Stimulated activated CD8-positive, alpha-beta memory T cell treated with anti-CD3 and anti-CD28 coated beads, Interleukin-4, amount 100 ng/mL, for 48 hours (primary cell): Measurements from ENCODE around the gene FKBP3.
"Not testable (repeated sequence)": the region's sequence is repeated elsewhere in the genome, so short reads cannot be mapped to it uniquely, and the experiment has no call there.

Experiments
- DNase-seq: peaks from one replicate; pipeline ENCODE4 v3.0.0-alpha.2; 2020

Gene FKBP3

DNA sequence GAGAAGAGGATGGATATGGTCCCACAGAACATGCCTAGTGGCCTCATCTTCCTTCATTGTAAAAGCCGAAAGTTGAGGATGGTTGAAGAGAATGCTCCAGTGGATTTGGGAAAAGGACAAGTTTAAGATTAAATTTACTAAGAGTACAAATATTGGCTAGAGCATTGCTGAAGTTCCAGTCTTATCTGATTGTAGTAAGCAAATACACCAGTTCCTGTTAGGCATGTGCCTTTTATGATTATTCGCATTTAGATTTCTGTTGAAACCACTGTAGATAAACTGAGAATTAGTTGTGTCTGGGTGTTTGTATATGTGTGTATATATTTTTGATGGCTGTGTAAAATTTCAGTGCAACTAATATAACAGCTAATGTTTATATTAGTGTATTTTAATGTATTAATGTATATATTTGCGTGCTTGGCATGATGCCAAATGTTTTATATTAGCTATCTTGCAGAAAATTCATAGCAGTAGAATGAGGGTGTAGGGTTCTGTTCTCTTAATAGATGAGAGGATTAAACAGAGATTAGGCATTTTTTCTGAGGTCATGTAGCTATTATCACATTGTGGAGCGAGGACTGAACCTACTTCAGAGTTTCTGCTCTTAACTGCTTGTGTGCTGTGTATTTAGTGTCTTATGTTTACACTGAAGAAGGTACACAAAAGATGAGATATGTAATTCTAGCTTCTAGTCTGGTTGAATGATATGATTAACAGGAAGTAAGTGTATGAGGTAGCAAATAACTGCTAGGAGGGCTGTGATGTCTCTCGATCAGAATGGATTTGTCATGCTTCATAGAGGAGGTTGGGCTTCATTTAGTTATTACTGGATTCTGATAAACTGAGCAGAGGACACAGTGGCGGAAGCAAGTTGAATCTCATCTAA is 21.1 kb downstream of the FKBP3 start:
- no peak for DNase-seq

GRCh38 chr14:45104561-45104960 is 29.7 kb downstream of the FKBP3 start:
- DNase-seq, result no peak

DNA sequence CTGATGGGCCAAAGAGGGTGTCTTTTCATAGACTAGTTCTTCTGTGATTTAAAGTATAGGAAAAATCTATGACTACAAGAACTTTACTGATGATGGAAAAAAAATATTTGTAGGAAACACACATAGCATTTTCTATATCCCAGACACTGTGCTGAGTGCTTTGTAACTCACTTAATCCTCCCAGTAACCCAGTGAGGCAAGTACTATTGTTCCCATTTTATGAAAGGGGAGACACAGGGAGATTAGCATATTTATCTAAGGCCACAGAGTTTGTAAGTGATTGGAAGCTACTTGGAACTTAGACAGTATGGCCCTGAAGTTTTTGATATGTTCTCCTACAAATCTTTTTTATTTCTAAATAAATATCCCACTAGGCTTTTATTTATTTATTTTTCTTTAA is 30.5 kb downstream of the FKBP3 start:
- no peak for DNase-seq

- no peak for DNase-seq
Measured at GRCh38 chr14:45096218-45096617, 38.1 kb downstream of the FKBP3 start.

DNA sequence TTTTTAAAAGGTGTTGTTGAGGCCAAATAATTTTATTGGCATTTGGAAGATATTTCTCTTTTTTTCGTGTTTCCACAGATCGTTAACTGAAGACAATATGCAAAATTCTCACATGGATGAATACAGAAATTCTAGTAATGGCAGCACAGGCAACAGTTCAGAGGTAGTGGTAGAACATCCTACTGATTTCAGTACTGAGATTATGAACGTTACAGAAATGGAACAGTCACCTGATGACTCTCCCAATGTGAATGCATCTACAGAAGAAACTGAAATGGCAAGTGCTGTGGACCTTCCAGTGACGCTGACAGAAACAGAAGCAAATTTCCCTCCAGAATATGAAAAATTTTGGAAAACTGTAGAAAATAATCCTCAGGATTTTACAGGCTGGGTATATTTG is 39.1 kb downstream of the FKBP3 start:
- DNase-seq, result no peak

GRCh38 chr14:45094275-45094674 is 40.0 kb downstream of the FKBP3 start:
- DNase-seq, result no peak

DNA sequence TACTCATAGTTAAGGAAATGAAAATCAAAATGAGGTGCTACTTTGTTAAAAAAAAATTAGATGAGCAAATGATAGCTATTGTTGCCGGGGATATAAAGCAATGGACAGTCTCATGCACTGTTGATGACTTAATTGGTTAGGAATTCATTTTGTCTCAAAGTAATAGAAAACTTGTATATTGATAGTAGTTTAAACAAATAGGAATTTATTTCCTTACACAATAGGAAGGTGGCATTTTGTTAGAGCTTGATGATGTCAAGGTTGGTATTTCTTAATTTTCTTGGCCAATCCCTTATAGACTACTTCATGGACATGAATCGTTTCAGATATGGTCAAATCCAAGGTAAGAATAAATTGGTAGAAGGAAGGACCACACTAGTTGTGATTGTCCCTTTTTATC is 42.6 kb downstream of the FKBP3 start:
- no peak for DNase-seq

- no peak for DNase-seq
Measured at GRCh38 chr14:45089813-45090212, 44.5 kb downstream of the FKBP3 start.

DNA sequence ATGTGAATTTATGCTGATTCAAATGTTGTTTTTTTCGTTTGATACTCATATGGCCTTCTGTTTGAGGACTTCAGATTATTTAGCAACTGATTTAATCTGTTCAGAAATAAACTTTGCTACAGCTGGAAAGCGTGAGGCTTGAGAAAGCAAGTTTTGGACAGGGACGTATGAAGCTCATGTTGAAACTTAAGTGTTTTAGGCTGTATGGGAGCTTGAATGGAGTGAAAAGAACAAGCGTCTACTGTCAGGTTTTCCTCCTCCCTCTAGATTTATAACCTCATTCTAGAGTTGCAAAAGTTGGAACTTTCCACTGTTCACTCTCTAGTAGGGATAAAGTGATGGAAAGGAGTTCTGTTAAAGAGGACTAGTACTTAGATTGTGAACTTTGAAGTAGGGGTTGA is 49.3 kb downstream of the FKBP3 start:
- DNase-seq, result no peak

DNA sequence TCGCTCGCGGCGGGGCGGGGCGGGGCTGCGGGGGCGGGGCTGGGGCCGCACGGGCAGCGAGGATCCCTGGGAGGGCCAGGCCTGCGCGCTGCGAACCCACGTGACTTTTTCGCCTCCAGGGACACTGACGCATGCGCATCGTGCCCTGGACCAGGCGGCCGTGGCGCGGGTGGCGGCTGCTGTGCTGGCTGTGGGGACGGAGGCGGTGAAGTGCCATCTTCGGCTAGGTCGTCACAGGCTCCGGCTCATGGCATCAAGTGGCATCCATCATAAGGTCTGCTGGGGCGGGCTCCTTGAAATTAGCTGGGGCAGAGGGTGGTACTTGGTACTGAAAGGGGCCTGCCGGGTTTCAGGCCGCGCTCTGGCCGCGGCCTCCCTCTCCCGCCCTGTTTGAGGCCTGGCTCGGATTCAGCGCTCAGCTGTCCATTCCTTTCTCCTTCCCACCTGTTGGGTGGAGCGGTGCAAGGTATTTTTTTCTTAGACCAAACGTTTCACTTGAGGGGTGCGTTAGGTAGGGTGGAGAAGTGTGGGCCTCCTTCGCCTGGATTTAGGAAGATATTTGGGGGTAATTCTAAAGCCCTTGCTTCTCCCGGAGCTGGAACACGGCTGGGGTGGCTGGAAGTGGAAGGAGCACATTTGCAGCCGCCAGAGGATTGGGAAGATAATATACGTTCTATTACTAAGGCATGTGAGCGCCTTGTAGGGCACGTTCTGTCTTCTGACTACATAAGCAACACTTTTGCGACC is 50.1 kb downstream of the FKBP3 start, which contains the start of gene PRPF39:
PRPF39 (plus strand) TSS at position 141 of the 747 bp plus-strand sequence. CDS start 11,124 bp downstream, outside the sequence.
- DNase-seq, result peak; percentile 96

DNA sequence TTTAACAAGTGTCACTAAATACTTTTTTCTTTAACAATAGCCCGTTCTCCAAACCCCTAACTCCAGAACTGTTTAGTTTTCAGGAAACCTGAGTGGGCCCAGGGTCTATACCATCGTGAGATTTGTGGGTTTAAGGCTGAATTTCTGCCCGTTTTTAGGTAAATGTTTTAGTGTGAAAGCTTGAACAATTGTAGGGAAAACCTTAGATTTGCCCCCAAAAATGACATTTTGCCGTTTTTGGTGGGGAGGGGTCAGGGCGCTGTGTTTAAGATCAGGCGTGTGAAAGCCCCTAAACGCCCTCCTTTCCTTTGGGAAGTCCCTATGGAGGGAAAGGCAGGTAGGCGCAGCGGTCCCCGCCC is 50.7 kb downstream of the FKBP3 start:
- DNase-seq, result no peak

- DNase-seq, result no peak
Measured at GRCh38 chr14:45082420-45082819, 51.9 kb downstream of the FKBP3 start.

GRCh38 chr14:45081096-45081495 is 53.2 kb downstream of the FKBP3 start:
- DNase-seq, result not testable (repeated sequence)

GRCh38 chr14:45080416-45080968 is 53.8 kb downstream of the FKBP3 start:
- DNase-seq, result not testable (repeated sequence)

DNA sequence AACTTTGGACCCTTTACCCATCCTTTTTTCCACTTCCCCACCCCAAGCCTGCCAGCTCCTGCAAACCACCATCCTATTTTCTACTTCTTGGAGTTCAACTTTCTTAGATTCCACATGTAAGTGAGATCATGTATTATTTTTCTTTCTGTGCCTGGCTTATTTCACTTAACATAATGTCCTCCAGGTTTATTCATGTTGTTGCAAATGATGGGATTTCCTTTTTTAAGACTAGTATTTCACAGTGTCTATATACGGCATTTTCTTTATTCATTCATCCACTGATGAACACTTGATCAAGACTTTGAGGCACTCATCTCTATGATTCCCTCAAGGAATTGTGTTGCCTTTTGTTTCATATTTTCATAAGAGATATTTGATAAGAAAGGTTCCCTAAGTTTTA is 56.0 kb downstream of the FKBP3 start:
- DNase-seq, result no peak

DNA sequence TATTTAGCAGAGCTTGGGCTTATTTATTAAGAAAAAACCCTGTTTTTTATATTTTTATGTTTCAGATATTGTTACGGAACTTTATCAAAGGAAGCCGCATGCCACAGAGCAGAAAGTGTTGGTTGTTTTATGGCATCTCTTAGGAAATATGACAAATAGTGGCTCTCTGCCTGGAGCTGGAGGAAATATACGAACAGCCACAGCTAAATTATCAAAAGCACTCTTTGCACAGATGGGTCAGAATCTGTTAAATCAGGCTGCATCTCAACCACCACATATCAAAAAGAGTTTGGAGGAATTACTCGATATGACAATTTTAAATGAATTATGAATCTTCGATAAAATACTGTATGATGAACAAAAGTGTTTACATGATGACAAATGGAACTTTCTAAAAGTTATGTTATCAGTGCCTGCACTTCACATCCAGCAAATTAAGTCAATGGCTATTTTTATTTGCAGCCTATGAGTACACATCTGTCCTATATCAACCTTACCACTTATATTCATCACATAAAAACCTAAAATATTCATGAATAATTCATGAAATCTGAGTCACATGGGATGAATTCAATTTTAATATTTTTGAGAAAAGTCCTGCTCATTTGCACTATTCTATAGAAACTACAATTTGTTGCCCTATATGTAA is 60.9 kb downstream of the FKBP3 start:
- DNase-seq, result no peak

- DNase-seq, result no peak
Measured at GRCh38 chr14:45072126-45072525, 62.2 kb downstream of the FKBP3 start.

GRCh38 chr14:45070215-45070614 is 64.1 kb downstream of the FKBP3 start:
- no peak for DNase-seq

DNA sequence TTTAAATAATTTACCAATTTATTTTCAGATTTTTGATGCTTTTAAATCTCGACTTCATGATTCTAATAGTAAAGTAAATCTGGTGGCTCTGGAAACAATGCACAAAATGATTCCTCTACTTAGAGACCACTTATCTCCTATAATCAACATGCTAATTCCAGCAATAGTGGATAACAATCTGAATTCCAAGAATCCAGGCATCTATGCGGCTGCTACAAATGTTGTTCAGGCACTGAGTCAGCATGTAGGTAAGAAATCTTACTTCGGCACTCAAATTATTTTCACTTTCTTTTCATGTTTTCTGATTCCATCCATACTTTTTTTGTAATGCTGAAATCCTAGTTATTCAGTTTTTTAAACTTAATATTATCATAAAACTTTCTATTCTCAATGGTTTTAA is 65.9 kb downstream of the FKBP3 start:
- no peak for DNase-seq

- DNase-seq, result no peak
Measured at GRCh38 chr14:45066667-45067066, 67.6 kb downstream of the FKBP3 start.

DNA sequence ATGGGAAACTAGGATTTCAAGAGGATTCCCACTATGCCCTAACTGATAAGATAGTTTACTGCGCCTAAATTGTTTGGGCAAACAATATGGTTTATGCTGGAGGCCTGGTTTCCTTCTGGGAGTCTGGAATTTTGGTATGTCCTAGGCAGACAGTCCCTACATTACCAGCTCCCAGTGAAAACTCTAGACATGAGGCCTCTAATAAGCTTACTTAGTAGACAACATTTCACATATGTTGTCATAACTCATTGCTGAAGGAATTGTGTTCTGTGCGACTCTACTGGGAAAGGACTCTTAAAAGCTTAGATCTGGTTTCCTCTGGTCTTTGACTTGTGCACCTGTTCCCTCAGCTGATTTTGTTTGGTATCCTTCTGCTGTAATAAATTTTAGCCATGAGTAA is 68.3 kb downstream of the FKBP3 start:
- DNase-seq, result no peak
